GM23338 (cell line): Measurements from ENCODE around the gene PRMT5. TPM values are rescaled to one million over a fixed set of nuclear protein-coding genes. Genes with fewer than 3 reads are reported as not detected.
"Not testable (repeated sequence)": the region's sequence is repeated elsewhere in the genome, so short reads cannot be mapped to it uniquely, and the experiment has no call there.

Experiments used
- ATAC-seq: fragments of 200-7000 bp; cut with Tn5 transposase; 3 replicates; pipeline ENCODE4 v1.9.1; 2020
- DNase-seq: peaks from one replicate; pipeline ENCODE4 v3.0.0-alpha.2; 2015; ENCODE audit warnings: low spot score
- H2AFZ ChIP-seq: fragments of 200-600 bp; sonication (generic); 2 replicates; pipeline ENCODE4 v1.8.0; 2016; ENCODE audit warnings: antibody characterized with exemption, mild to moderate bottlenecking, moderate library complexity
- H3F3A ChIP-seq: fragments of 200-600 bp; sonication (generic); replicated peaks from 2 replicates; pipeline ENCODE4 v1.8.0; 2017; ENCODE audit warnings: antibody characterized with exemption, mixed run types, low read depth
- H3K27ac ChIP-seq: fragments of 200-600 bp; sonication (generic); 2 replicates; pipeline ENCODE4 v1.6.1; 2016; ENCODE audit warnings: low read depth
- H3K27me3 ChIP-seq: fragments of 200-600 bp; sonication (generic); 2 replicates; pipeline ENCODE4 v1.8.0; 2016; ENCODE audit warnings: mild to moderate bottlenecking, mixed run types, moderate library complexity; ENCODE audit not compliant: insufficient read depth
- H3K36me3 ChIP-seq: fragments of 200-600 bp; sonication (generic); 2 replicates; pipeline ENCODE4 v1.8.0; 2016; ENCODE audit warnings: mild to moderate bottlenecking; ENCODE audit not compliant: insufficient read depth
- H3K4me1 ChIP-seq: fragments of 200-600 bp; sonication (generic); 2 replicates; pipeline ENCODE4 v1.8.0; 2016; ENCODE audit warnings: mild to moderate bottlenecking, moderate library complexity; ENCODE audit not compliant: insufficient read depth
- H3K4me2 ChIP-seq: fragments of 200-600 bp; sonication (generic); 2 replicates; pipeline ENCODE4 v1.7.1; 2017; ENCODE audit warnings: mixed run types
- H3K4me3 ChIP-seq: fragments of 200-600 bp; sonication (generic); 2 replicates; pipeline ENCODE4 v1.6.1; 2016; ENCODE audit warnings: mixed run types
- H3K79me2 ChIP-seq: fragments of 200-600 bp; sonication (generic); replicated peaks from 2 replicates; pipeline ENCODE4 v1.8.0; 2017; ENCODE audit warnings: mild to moderate bottlenecking; ENCODE audit not compliant: insufficient read depth
- H3K9me2 ChIP-seq: fragments of 200-600 bp; sonication (generic); 2 replicates; pipeline ENCODE4 v1.8.0; 2017; ENCODE audit not compliant: insufficient read depth
- H4K20me1 ChIP-seq: fragments of 200-600 bp; sonication (generic); replicated peaks from 2 replicates; pipeline ENCODE4 v1.8.0; 2017; ENCODE audit warnings: mild to moderate bottlenecking; ENCODE audit not compliant: insufficient read depth
- H3K27ac Mint-ChIP-seq: 2 replicates; pipeline ENCODE4 v1.8.0; 2020; ENCODE audit warnings: inconsistent platforms, mild to moderate bottlenecking, moderate library complexity, mixed read lengths
- H3K27me3 Mint-ChIP-seq: 3 replicates; pipeline ENCODE4 v1.8.0; 2022; ENCODE audit warnings: low read depth, mild to moderate bottlenecking, moderate library complexity, mixed read lengths, inconsistent platforms; ENCODE audit not compliant: insufficient read depth, poor library complexity
- H3K36me3 Mint-ChIP-seq: 3 replicates; pipeline ENCODE4 v1.8.0; 2021; ENCODE audit warnings: low read depth, mild to moderate bottlenecking, inconsistent platforms, moderate library complexity, mixed read lengths
- H3K4me1 Mint-ChIP-seq: 3 replicates; pipeline ENCODE4 v1.8.0; 2020; ENCODE audit warnings: mild to moderate bottlenecking, inconsistent platforms, mixed read lengths
- H3K4me3 Mint-ChIP-seq: 3 replicates; pipeline ENCODE4 v1.8.0; 2021; ENCODE audit warnings: moderate library complexity, mild to moderate bottlenecking, inconsistent platforms, mixed read lengths
- H3K9me3 Mint-ChIP-seq: 3 replicates; pipeline ENCODE4 v1.8.0; 2020; ENCODE audit warnings: moderate library complexity, mild to moderate bottlenecking, inconsistent platforms, mixed read lengths
- CREB1 ChIP-seq: fragments of 250-450 bp; sonication (Bioruptor Pico); IDR thresholded peaks from 2 replicates; pipeline ENCODE4 v1.5.0; 2020; ENCODE audit warnings: low read depth, mild to moderate bottlenecking, moderate library complexity
- CTCF ChIP-seq, 2 experiments: fragments of 200-600 bp in 1 of 2; sonication (generic) in 1 of 2; conservative IDR thresholded peaks; 2 replicates each; pipeline versions ENCODE4 v1.5.1 to v1.6.1; 2016 to 2017; ENCODE audit warnings: antibody characterized with exemption in 2 of 2, low read depth in 2 of 2, mild to moderate bottlenecking in 2 of 2, moderate library complexity in 1 of 2
- EZH2phosphoT487 ChIP-seq: fragments of 200-600 bp; sonication (generic); IDR thresholded peaks from one replicate; pipeline ENCODE4 v1.8.1; 2018; ENCODE audit warnings: antibody characterized with exemption; ENCODE audit not compliant: unreplicated experiment
- JUNB ChIP-seq: IDR thresholded peaks from one replicate; pipeline ENCODE4 v1.6.1; 2016; ENCODE audit warnings: antibody characterized with exemption; ENCODE audit not compliant: unreplicated experiment
- NANOG ChIP-seq: IDR thresholded peaks from 2 replicates; pipeline ENCODE4 v1.6.1; 2016; ENCODE audit warnings: antibody characterized with exemption, borderline replicate concordance
- ZNF114 ChIP-seq: fragments of 250-450 bp; sonication (Bioruptor Pico); IDR thresholded peaks from 2 replicates; pipeline ENCODE4 v1.5.0; 2020; ENCODE audit warnings: mild to moderate bottlenecking, moderate library complexity
- ZNF462 ChIP-seq: fragments of 250-450 bp; sonication (Bioruptor Pico); IDR thresholded peaks from 2 replicates; pipeline ENCODE4 v1.5.0; 2020; ENCODE audit warnings: mild to moderate bottlenecking, moderate library complexity
- polyA plus RNA-seq: library from polyadenylated mRNA; unstranded; fragments of >200 nt; fragmentation: Nextera tagmentation; extraction: Ambion mirVana; gene quantifications from 2 replicates; pipeline ENCODE4 v1.2.1, GENCODE V29; 2016
- total RNA-seq: library from RNA; depleted of rRNA; stranded (reverse); fragments of >200 nt; shearing (Covaris generic); gene quantifications from 2 replicates; pipeline ENCODE4 v1.2.3, GENCODE V29; 2014
- TF ChIP-seq, protein P1 (sequence below): IDR thresholded peaks from one replicate; pipeline ENCODE4 v1.6.1; 2018; ENCODE audit warnings: antibody characterized with exemption; ENCODE audit not compliant: unreplicated experiment

The PRMT5 gene
- total and polyA plus RNA-seq, 2 experiments from 2014 or later: 68.8 to 124 TPM

DNA sequence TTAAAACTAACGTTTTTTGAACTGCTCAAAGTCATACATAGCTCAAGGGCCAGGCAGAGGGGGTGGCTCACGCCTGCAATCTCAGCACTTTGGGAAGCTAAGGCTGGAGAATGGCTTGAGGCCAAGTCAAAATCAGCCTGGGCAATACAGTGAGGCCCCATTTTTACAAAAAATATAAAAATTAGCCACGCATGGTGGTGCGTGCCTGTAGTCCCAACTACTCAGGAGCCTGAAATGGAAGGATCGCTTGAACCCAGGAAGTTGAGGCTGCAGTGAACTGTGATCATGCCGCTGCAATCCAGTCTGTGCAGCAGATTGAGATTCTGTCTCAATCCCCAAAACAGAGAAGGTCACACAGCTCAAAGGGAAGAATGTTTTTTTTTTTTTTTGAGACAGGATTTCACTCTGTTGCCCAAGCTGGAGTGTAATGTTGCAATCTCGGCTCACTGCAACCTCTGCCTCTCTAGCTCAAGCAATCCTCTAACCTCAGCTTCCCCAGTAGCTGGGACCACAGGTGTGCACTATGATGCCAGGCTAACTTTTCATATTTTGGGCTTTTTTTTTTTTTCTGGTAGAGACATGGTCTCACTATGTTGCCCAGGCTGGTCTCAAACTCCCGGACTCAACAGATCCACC is 13.2 kb downstream of the PRMT5 start (continued):
- no peak for TF ChIP-seq ZNF462 (CRISPR knock-in tag)

- not testable (repeated sequence) for DNase-seq, H4K20me1 ChIP-seq, H3K4me1 ChIP-seq, H2AFZ ChIP-seq, H3K27ac ChIP-seq, H3K4me3 Mint-ChIP-seq, ATAC-seq, H3K4me2 ChIP-seq, H3K4me3 ChIP-seq, H3K9me2 ChIP-seq, H3F3A ChIP-seq, H3K27me3 ChIP-seq, H3K27ac Mint-ChIP-seq, H3K9me3 Mint-ChIP-seq, H3K4me1 Mint-ChIP-seq
- Histone ChIP-seq H3K36me3 (peaks cover 17% of the 10 kb centered on the region), H3K79me2 (peaks cover 65% of the 10 kb centered on the region)
- Mint-ChIP-seq H3K27me3 (peaks cover 12% of the 10 kb centered on the region), H3K36me3 (peaks cover 20% of the 10 kb centered on the region)
Measured at GRCh38 chr14:22914836-22915235, 14.3 kb downstream of the PRMT5 start.

DNA sequence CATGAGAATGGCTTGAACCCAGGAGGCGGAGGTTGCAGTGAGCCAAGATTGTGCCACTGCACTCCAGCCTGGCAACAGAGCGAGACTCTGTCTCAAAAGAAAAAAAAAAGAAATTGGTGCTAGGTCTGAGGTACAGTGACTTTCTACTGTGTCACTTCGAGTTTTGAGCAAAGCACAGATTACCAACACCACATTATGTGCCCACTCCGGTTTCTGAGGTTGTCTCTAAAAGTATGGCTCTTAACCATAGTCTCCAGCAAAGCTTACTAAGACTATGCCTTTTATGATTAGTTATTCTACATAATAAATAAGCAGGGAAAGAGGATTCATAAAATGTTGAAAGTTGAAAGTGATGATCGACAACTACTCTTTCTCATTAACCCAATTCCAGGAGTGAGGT is 18.3 kb downstream of the PRMT5 start:
- H3K27me3 ChIP-seq: no peaks in the 10 kb centered on the region
- no peak overlapping the region for H3K27ac ChIP-seq
- Mint-ChIP-seq H3K4me3 (no peak overlapping the region), H3K9me3 (no peaks in the 10 kb centered on the region), H3K36me3 (peaks cover 35% of the 10 kb centered on the region), H3K27ac (no peak overlapping the region), H3K27me3 (peaks cover 2% of the 10 kb centered on the region), H3K4me1 (no peaks in the 10 kb centered on the region)
- no peak overlapping the region for H3K4me3 ChIP-seq
- H3F3A ChIP-seq: peaks cover 12% of the 10 kb centered on the region; the same call in 1 of the 2 replicates
- H4K20me1 ChIP-seq: peaks cover 13% of the 10 kb centered on the region
- H3K36me3 ChIP-seq: peaks cover 43% of the 10 kb centered on the region
- ATAC-seq (no peak), DNase-seq (no peak)
- no peak overlapping the region for H2AFZ ChIP-seq
- no peak overlapping the region for H3K4me2 ChIP-seq
- H3K4me1 ChIP-seq: no peaks in the 10 kb centered on the region
- H3K79me2 ChIP-seq: peaks cover 39% of the 10 kb centered on the region
- H3K9me2 ChIP-seq: no peaks in the 10 kb centered on the region
- no peak for TF ChIP-seq JUNB
- TF ChIP-seq CTCF (conservative IDR thresholded peaks at IDR 0.05; ENCODE audit: low read depth in 2 of 2): no peak
- TF ChIP-seq NANOG: no peak
- no peak for TF ChIP-seq ZNF114
- no peak for TF ChIP-seq EZH2phosphoT487
- no peak for TF ChIP-seq CREB1 (CRISPR knock-in tag)
- TF ChIP-seq, protein P1, sequence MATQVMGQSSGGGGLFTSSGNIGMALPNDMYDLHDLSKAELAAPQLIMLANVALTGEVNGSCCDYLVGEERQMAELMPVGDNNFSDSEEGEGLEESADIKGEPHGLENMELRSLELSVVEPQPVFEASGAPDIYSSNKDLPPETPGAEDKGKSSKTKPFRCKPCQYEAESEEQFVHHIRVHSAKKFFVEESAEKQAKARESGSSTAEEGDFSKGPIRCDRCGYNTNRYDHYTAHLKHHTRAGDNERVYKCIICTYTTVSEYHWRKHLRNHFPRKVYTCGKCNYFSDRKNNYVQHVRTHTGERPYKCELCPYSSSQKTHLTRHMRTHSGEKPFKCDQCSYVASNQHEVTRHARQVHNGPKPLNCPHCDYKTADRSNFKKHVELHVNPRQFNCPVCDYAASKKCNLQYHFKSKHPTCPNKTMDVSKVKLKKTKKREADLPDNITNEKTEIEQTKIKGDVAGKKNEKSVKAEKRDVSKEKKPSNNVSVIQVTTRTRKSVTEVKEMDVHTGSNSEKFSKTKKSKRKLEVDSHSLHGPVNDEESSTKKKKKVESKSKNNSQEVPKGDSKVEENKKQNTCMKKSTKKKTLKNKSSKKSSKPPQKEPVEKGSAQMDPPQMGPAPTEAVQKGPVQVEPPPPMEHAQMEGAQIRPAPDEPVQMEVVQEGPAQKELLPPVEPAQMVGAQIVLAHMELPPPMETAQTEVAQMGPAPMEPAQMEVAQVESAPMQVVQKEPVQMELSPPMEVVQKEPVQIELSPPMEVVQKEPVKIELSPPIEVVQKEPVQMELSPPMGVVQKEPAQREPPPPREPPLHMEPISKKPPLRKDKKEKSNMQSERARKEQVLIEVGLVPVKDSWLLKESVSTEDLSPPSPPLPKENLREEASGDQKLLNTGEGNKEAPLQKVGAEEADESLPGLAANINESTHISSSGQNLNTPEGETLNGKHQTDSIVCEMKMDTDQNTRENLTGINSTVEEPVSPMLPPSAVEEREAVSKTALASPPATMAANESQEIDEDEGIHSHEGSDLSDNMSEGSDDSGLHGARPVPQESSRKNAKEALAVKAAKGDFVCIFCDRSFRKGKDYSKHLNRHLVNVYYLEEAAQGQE: no peak
